ENCODE results near the gene SOCS3. TPM values are rescaled to one million over a fixed set of nuclear protein-coding genes. Genes with fewer than 3 reads are reported as not detected.
"Not testable (repeated sequence)": the region's sequence is repeated elsewhere in the genome, so short reads cannot be mapped to it uniquely, and the experiment has no call there.

The SOCS3 gene
- total RNA-seq, 1 donor from 2014 or later: 49.9 TPM

- intact Hi-C loops (cut with DNase I): no loop called here
These were observed 42.0 kb downstream of the SOCS3 start for GRCh38 chr17:78317794-78318400.

GRCh38 chr17:78316867-78317789 is 42.7 kb downstream of the SOCS3 start:
- intact Hi-C loops (cut with DNase I): no loop called here
- no peak for DNase-seq (ENCODE audit: low spot score)

More at GRCh38 chr17:78317794-78318400, 42.0 kb downstream of the SOCS3 start:
- DNase-seq (ENCODE audit: low spot score): no peak

GRCh38 chr17:78316115-78316866 is 43.6 kb downstream of the SOCS3 start:
- intact Hi-C loops (cut with DNase I): no loop called here
- DNase-seq (ENCODE audit: low spot score): no peak

GRCh38 chr17:78315355-78316114 is 44.3 kb downstream of the SOCS3 start:
- intact Hi-C loops (cut with DNase I): loop anchor here (2.0 kb wide), 2 partner anchors 45 to 57 kb away; partner anchors contain the start of gene SOCS3
- no peak for DNase-seq (ENCODE audit: low spot score)

GRCh38 chr17:78314683-78315354 is 45.1 kb downstream of the SOCS3 start:
- DNase-seq (ENCODE audit: low spot score): no peak
- intact Hi-C loops (cut with DNase I): loop anchor here (2.0 kb wide), 2 partner anchors 46 to 56 kb away; partner anchors contain the start of gene SOCS3

- DNase-seq (ENCODE audit: low spot score): peak; percentile 83
- intact Hi-C loops (cut with DNase I): loop anchor here (2.0 kb wide), 2 partner anchors 47 to 55 kb away; partner anchors contain the start of gene SOCS3
These were observed 45.9 kb downstream of the SOCS3 start for GRCh38 chr17:78313735-78314648.

- DNase-seq (ENCODE audit: low spot score): not testable (repeated sequence)
These were observed 50.1 kb downstream of the SOCS3 start for GRCh38 chr17:78309659-78310255.

GRCh38 chr17:78307887-78308638 is 51.8 kb downstream of the SOCS3 start:
- DNase-seq (ENCODE audit: low spot score): no peak
- intact Hi-C loops (cut with DNase I): no loop called here

More at GRCh38 chr17:78309659-78310255, 50.1 kb downstream of the SOCS3 start:
- intact Hi-C loops (cut with DNase I): not testable (repeated sequence)

GRCh38 chr17:78306913-78307312 is 53.0 kb downstream of the SOCS3 start:
- intact Hi-C loops (cut with DNase I): no loop called here
- DNase-seq (ENCODE audit: low spot score): no peak

Other genes starting within 250 kb of the SOCS3 start
- gene TMC6, start 231.3 kb downstream of the SOCS3 start, total RNA-seq: 80.1 TPM
- gene TMC8, start 229.3 kb downstream of the SOCS3 start, total RNA-seq: 2.2 TPM
- not detected for gene C17orf99, start 213.7 kb downstream of the SOCS3 start, total RNA-seq
- gene SYNGR2, start 191.5 kb downstream of the SOCS3 start, total RNA-seq: 116 TPM
- gene TK1, start 173.0 kb downstream of the SOCS3 start, total RNA-seq: 1.2 TPM
- 22.3 TPM for gene AFMID, start 172.7 kb downstream of the SOCS3 start, total RNA-seq
- gene BIRC5, start 145.8 kb downstream of the SOCS3 start, total RNA-seq: 0.38 TPM
- gene TMEM235, start 128.4 kb downstream of the SOCS3 start, total RNA-seq: not detected
- 22.1 TPM for gene PGS1, start 18.6 kb upstream of the SOCS3 start, total RNA-seq
- 0.81 TPM for gene DNAH17, start 217.3 kb upstream of the SOCS3 start, total RNA-seq